ENCODE data around the gene KRT85. TPM values are rescaled to one million over a fixed set of nuclear protein-coding genes. Genes with fewer than 3 reads are reported as not detected.

The KRT85 gene
- total RNA-seq (2021; fragmentation: NEBNext Ultra II Directional; extraction: Animal tissue kit (Norgen Biotek cat#: 25700)): not detected
- long read RNA-seq: 0 reads

DNA sequence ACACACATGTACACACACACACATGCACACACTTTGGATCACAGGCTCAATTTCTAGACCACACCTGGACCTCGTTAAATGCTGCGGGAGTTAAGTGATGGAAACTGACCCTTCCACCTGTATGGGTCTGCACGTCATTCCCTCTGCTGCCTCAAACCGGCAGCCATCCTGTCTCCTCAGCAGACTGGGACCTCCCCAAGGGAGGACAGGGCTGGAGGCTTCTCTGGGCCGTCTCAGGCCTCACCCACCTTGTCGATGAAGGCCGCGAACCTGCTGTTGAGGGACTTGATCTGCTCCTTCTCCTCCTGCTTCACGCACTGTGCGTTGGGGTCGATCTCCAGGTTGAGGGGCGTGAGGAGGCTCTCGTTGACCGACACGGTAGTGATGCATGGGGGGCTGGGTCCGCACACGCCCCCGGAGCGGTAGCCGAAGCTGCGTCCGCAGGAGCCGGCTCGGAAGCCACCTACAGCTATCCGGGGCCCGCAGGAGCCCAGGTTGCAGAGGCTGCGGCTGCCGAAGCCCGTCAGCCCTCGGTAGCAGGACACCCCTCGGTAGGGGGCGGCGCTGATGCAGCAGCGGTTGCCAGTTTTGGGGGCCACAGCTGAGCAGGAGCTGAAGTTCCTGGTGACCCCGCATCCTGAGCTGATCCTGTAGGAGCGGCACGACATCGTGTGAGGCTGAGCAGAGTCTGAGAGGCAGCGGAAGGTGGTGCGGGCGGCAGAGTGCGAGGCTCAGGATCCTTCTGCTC, at the start of gene KRT85:
TSS of gene KRT85 (minus strand) at position 744 of the 748 bp plus-strand sequence. CDS start at position 668, 76 bp downstream.
- Mint-ChIP-seq H3K27me3 (ENCODE audit: insufficient read depth) (peaks cover 36% of the 10 kb centered on the region), H3K27ac (no peak within 1 kb of the TSS), H3K4me1 (ENCODE audit: low read depth) (peaks cover 12% of the 10 kb centered on the region; the same call in 1 of the 2 replicates), H3K36me3 (ENCODE audit: low read depth) (no peaks in the 10 kb centered on the region), H3K9me3 (no peaks in the 10 kb centered on the region), H3K4me3 (no peak within 1 kb of the TSS)
- no peak for DNase-seq
- TF ChIP-seq, protein P1, sequence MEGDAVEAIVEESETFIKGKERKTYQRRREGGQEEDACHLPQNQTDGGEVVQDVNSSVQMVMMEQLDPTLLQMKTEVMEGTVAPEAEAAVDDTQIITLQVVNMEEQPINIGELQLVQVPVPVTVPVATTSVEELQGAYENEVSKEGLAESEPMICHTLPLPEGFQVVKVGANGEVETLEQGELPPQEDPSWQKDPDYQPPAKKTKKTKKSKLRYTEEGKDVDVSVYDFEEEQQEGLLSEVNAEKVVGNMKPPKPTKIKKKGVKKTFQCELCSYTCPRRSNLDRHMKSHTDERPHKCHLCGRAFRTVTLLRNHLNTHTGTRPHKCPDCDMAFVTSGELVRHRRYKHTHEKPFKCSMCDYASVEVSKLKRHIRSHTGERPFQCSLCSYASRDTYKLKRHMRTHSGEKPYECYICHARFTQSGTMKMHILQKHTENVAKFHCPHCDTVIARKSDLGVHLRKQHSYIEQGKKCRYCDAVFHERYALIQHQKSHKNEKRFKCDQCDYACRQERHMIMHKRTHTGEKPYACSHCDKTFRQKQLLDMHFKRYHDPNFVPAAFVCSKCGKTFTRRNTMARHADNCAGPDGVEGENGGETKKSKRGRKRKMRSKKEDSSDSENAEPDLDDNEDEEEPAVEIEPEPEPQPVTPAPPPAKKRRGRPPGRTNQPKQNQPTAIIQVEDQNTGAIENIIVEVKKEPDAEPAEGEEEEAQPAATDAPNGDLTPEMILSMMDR (IDR thresholded peaks at IDR 0.05): no peak

GRCh38 chr12:52416795-52417194, 49.5 kb upstream of the KRT85 start:
- DNase-seq: no peak
- H3K4me1 Mint-ChIP-seq (ENCODE audit: low read depth): peaks cover 9% of the 10 kb centered on the region
- H3K9me3 Mint-ChIP-seq: no peaks in the 10 kb centered on the region
- peaks cover 26% of the 10 kb centered on the region for H3K27me3 Mint-ChIP-seq (ENCODE audit: insufficient read depth)
- no peak overlapping the region for H3K27ac Mint-ChIP-seq
- H3K4me3 Mint-ChIP-seq: no peak overlapping the region
- TF ChIP-seq, protein P1 (IDR thresholded peaks at IDR 0.05): no peak
- no peaks in the 10 kb centered on the region for H3K36me3 Mint-ChIP-seq (ENCODE audit: low read depth)

DNA sequence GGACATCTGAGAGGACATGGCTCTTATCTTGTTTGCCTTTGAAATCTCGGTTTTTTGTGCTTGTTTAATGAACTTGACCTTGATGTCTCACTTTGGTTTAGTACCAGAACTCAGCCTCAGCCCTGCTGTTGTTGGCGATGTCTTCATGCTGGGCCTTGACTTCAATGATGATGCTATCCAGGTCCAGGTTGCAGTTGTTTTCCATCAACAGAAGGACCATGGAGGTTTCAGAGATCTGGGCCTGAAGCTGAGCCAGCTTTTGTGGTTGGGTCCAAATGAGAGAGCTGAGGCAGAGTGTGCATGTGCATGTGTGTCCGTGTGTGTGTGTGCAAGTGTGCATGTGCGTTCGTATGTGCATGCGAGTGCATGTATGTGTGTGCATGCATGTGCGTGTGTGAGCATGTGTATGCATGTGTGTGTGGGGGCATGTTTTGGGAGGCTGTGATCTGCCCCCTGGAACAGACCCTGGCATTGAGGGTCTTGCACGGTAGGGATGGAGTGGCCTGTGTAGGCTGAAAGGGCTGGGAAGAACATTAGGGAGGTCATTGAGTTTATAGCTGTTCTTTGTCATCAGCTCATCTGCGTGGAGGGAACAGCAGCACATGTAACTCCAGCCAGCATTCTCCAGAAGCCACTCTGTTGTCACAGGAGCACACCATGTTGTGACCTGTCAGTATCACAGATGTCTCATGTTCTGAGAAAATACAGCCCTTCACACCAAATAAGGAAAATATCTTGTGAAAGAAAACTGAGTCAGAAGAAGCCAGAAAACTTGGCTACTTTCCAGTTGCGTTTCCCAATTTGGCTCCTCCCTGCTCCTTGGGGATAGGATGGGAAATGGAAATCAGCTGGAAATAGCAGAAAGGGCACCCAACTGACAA, 48.8 kb upstream of the KRT85 start:
- H3K4me1 Mint-ChIP-seq (ENCODE audit: low read depth): peaks cover 9% of the 10 kb centered on the region
- no peaks in the 10 kb centered on the region for H3K9me3 Mint-ChIP-seq
- peaks cover 28% of the 10 kb centered on the region for H3K27me3 Mint-ChIP-seq (ENCODE audit: insufficient read depth)
- DNase-seq: peak; percentile 33
- no peaks in the 10 kb centered on the region for H3K36me3 Mint-ChIP-seq (ENCODE audit: low read depth)
- H3K27ac Mint-ChIP-seq: no peak overlapping the region
- no peak overlapping the region for H3K4me3 Mint-ChIP-seq
- TF ChIP-seq, protein P1 (IDR thresholded peaks at IDR 0.05): no peak

DNA sequence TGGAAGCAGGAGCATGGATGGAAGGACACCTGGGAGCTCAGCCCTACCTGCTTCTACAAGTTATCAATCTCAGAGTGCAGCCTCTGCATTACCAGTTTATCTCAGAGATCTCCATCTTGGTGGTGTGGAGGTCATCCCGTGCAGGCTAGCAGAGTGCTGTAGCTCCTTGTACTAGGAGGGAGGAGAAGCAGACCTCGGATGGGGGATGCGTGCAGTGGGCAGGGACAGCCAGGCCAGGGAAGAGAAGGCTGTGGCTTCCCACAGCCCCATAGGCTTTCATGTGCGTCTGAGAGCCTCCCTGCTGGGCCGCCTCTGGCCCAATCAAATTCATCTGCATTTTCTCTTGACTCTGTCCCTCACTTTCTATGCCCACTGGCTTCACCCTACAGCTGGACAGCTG, 47.7 kb upstream of the KRT85 start:
- Mint-ChIP-seq H3K4me1 (ENCODE audit: low read depth) (peaks cover 9% of the 10 kb centered on the region), H3K27me3 (ENCODE audit: insufficient read depth) (peaks cover 25% of the 10 kb centered on the region), H3K36me3 (ENCODE audit: low read depth) (no peaks in the 10 kb centered on the region), H3K9me3 (no peaks in the 10 kb centered on the region), H3K4me3 (no peak overlapping the region), H3K27ac (no peak overlapping the region)
- TF ChIP-seq, protein P1 (IDR thresholded peaks at IDR 0.05): no peak
- no peak for DNase-seq

- H3K4me3 Mint-ChIP-seq: no peak overlapping the region
- TF ChIP-seq, protein P1 (IDR thresholded peaks at IDR 0.05): no peak; the same call in 1 of the 2 replicates
- peaks cover 9% of the 10 kb centered on the region for H3K4me1 Mint-ChIP-seq (ENCODE audit: low read depth)
- no peaks in the 10 kb centered on the region for H3K9me3 Mint-ChIP-seq
- H3K27me3 Mint-ChIP-seq (ENCODE audit: insufficient read depth): peaks cover 24% of the 10 kb centered on the region
- no peak overlapping the region for H3K27ac Mint-ChIP-seq
- DNase-seq: no peak
- H3K36me3 Mint-ChIP-seq (ENCODE audit: low read depth): no peaks in the 10 kb centered on the region
These were observed 46.6 kb upstream of the KRT85 start for GRCh38 chr12:52413782-52414345.
